NK-92 (cell line): Measurements from ENCODE around the gene RPS10.
"Not testable (repeated sequence)": the region's sequence is repeated elsewhere in the genome, so short reads cannot be mapped to it uniquely, and the experiment has no call there.

Source experiments
- DNase-seq: peaks from one replicate; lab custom pipeline; 2025; ENCODE audit not compliant: unreplicated experiment; lab: John Stamatoyannopoulos, UW

RPS10 gene

GRCh38 chr6:34373511-34373910 lies 52.4 kb downstream of the RPS10 start:
- DNase-seq, result no peak

DNA sequence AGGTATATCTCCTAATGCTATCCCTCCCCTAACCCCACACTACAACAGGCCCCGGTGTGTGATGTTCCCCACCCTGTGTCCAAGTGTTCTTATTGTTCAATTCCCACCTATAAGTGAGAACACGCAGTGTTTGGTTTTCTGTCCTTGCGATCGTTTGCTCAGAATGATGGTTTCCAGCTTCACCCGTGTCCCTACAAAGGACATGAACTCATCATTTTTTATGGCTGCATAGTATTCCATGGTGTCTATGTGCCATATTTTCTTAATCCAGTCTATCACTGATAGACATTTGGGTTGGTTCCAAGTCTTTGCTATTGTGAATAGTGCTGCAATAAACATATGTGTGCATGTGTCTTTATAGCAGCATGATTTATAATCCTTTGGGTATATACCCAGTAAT lies 54.0 kb downstream of the RPS10 start:
- not testable (repeated sequence) for DNase-seq

GRCh38 chr6:34370361-34370760 lies 55.5 kb downstream of the RPS10 start:
- no peak for DNase-seq

DNA sequence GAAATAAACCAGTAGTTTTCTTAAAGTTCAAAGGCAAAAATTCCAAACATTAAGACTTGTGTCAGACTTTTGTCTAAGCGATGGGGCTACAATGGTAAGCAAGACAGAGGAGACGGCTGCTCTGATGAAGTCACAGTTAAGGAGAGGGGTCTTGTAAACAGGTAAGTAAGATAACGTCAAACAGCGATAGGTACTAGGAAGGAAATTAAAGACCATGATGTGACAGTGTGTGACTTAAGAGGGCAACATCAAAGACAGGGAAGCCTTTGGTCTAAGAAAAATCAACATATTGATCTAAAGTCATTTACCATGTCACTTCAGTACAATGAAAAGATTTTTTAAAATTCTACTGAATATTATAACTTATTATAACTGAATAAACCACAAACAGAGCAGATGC lies 56.5 kb downstream of the RPS10 start:
- no peak for DNase-seq
